ENCODE results near the gene FFAR2.

The FFAR2 gene

GRCh38 chr19:35435896-35436295 lies 12.2 kb upstream of the FFAR2 start:
- H3K4me1 ChIP-seq (ENCODE audit: insufficient read depth, low read length) = peaks cover 15% of the 10 kb centered on the region
- H3K9ac ChIP-seq (ENCODE audit: low read depth, low read length) = no peak overlapping the region
- H3K36me3 ChIP-seq (ENCODE audit: insufficient read depth, low read length) = no peaks in the 10 kb centered on the region
- H3K9me3 ChIP-seq (ENCODE audit: control insufficient read depth, insufficient read depth, low read length) = no peaks in the 10 kb centered on the region

DNA sequence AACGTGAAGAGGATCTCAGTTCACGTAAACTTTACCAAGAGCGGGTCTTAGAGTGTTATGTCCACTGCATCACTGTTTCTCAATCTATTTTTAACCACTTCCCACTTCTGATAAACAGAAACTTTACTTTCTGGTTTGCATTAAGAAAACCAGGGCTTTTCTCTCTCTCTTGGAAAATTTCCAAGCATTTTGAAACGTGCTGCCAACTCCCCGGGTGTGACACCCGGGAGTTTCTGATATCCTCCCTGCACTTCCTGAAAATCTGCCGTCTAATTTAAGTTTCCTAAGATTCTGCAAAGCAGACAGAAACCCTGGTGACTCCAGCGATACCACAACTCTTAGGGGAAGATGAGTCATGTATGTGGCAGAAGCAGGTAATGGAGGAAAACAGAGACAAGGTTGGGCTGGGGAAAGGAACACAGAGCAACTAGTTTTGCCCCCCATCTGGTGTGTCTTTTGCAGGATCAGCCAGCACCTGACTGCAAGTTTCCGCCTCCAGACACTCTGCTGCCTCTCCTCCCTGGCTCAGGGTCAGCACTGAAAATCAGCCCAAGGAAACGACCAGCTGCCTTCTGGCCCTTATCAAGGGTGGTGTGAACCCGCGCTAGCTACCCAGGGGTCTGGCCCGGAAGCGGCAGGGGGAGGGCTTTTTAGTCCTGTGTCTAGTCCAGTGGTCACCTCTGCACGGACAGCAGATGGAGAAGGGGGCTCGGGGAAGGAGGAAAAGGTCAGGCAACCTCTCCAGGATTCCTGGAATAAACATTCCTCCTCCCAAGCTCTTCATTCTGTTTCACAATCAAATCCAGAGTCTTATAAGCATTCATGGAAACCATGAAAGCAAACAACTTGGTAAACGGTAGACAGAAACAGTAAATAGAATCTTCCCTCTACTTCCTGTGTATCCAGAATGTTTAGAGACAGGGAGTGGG lies 11.3 kb upstream of the FFAR2 start:
- no peak overlapping the region for H3K9ac ChIP-seq (ENCODE audit: low read depth, low read length)
- H3K4me1 ChIP-seq (ENCODE audit: insufficient read depth, low read length) = peaks cover 15% of the 10 kb centered on the region
- no peaks in the 10 kb centered on the region for H3K36me3 ChIP-seq (ENCODE audit: insufficient read depth, low read length)
- no peaks in the 10 kb centered on the region for H3K9me3 ChIP-seq (ENCODE audit: control insufficient read depth, insufficient read depth, low read length)

DNA sequence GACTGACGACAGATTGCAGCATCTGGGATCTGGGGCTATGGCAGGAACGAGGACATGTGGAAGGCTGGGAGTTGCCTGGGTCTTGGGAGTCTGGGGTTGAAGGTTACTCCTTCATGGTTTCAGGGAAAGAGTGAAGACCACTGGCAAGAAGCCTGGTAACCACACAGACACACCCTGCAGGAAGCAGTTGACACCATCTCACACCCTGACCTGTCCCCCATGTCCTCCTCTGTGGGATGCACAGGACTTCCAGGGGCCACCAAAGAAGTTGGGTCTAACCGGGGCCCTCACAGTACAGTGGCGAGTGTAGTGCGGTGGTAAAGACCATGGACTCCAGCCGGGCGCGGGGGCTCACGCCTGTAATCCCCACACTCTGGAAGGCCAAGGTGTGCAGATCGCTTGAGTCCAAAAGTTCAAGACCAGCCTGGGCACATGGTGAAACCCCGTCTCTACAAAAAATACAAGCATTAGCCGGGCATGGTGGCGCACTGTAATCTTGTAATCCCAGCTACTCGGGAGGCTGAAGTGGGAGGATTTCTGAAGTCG lies 10.6 kb upstream of the FFAR2 start:
- Histone ChIP-seq H3K9me3 (ENCODE audit: control insufficient read depth, insufficient read depth, low read length) (no peaks in the 10 kb centered on the region), H3K9ac (ENCODE audit: low read depth, low read length) (no peak overlapping the region), H3K4me1 (ENCODE audit: insufficient read depth, low read length) (peaks cover 15% of the 10 kb centered on the region), H3K36me3 (ENCODE audit: insufficient read depth, low read length) (no peaks in the 10 kb centered on the region)

DNA sequence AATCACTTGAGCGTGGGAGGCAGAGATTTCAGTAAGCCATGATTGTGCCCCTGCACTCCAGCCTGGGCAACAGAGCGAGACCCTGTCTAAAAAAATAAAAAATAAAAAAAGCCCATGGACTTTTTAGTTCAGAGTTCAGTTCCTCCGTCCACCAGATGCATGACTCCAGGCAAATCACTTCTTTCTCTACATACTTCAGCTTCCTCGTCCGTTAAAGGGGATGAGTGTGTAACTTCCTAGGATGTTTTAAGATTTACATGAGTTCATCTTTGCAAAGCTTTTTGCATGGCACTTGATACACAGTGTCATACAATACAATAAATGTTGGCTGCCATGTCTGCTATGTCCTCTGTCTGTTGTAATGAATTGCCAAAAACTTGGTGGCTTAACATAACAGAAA lies 10.0 kb upstream of the FFAR2 start:
- Histone ChIP-seq H3K9me3 (ENCODE audit: control insufficient read depth, insufficient read depth, low read length) (no peaks in the 10 kb centered on the region), H3K4me1 (ENCODE audit: insufficient read depth, low read length) (peaks cover 15% of the 10 kb centered on the region), H3K9ac (ENCODE audit: low read depth, low read length) (no peak overlapping the region), H3K36me3 (ENCODE audit: insufficient read depth, low read length) (no peaks in the 10 kb centered on the region)

DNA sequence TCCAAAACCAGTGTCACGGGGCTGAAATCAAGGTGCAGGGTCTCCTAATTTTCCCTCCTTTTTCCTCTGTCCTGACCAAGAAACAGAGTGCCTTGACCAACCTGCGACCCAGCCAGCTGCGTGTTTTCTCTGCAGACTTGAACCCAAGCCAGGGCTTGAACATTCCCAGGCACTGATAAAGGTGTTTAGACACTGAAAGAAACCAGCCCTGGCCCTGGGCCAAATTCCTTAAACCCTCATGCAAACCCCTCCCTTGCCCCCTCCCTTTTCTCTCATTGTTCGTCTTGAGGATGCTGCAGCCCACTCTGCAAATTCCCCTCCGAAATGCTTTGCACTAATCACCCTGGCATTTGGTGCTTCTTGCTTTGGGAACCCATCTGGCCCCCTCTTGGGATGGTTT lies 9.5 kb upstream of the FFAR2 start:
- Histone ChIP-seq H3K4me1 (ENCODE audit: insufficient read depth, low read length) (peaks cover 15% of the 10 kb centered on the region), H3K9ac (ENCODE audit: low read depth, low read length) (no peak overlapping the region)

DNA sequence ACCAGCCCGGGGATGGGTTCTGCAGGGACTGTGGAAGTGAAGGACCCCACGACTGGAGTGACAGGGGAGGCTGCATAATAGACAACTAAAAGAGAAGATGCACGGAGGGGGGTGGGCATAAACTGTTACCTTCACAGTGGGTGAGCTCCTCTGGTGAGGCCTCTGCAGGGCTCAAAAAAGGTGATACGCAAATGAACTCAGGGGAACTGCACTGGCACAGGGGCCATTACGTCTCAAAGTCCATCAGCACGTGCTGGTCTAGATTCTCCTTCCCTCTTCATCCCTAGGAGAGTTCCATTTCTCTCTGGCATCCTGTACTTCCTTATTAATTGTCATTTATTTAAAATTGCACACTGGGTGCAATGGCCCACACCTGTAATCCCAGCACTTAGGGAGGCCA lies 8.1 kb upstream of the FFAR2 start:
- H3K9me3 ChIP-seq (ENCODE audit: control insufficient read depth, insufficient read depth, low read length) = no peaks in the 10 kb centered on the region
- H3K9ac ChIP-seq (ENCODE audit: low read depth, low read length) = no peak overlapping the region
- H3K4me1 ChIP-seq (ENCODE audit: insufficient read depth, low read length) = peaks cover 15% of the 10 kb centered on the region
- no peaks in the 10 kb centered on the region for H3K36me3 ChIP-seq (ENCODE audit: insufficient read depth, low read length)

More for the DNA sequence above, 9.5 kb upstream of the FFAR2 start:
- Histone ChIP-seq H3K36me3 (ENCODE audit: insufficient read depth, low read length) (no peaks in the 10 kb centered on the region), H3K9me3 (ENCODE audit: control insufficient read depth, insufficient read depth, low read length) (no peaks in the 10 kb centered on the region)

GRCh38 chr19:35442091-35442490 lies 6.0 kb upstream of the FFAR2 start:
- no peaks in the 10 kb centered on the region for H3K9me3 ChIP-seq (ENCODE audit: control insufficient read depth, insufficient read depth, low read length)
- H3K9ac ChIP-seq (ENCODE audit: low read depth, low read length) = no peak overlapping the region
- peaks cover 8% of the 10 kb centered on the region for H3K4me1 ChIP-seq (ENCODE audit: insufficient read depth, low read length)
- H3K36me3 ChIP-seq (ENCODE audit: insufficient read depth, low read length) = no peaks in the 10 kb centered on the region

DNA sequence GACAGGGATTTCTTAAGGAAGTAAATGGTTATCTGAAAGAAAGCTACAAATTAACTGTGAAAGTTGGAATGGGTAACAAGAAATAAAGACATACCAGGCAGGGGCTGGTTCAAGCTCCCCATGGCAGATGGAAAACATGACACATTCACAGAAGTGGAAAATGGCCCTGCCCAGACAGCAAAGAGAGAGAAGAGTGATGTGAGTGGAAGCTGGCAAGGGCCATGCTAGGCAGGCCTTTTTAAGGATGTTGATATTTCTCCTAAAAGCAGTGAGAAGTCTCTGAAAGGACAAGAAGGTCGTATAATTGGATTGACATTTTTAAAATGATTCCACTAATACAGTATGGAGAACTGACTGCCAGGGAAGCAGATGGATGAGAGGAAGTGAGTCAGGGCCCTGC lies 3.3 kb upstream of the FFAR2 start:
- Histone ChIP-seq H3K9ac (ENCODE audit: low read depth, low read length) (no peak overlapping the region), H3K36me3 (ENCODE audit: insufficient read depth, low read length) (no peaks in the 10 kb centered on the region), H3K9me3 (ENCODE audit: control insufficient read depth, insufficient read depth, low read length) (no peaks in the 10 kb centered on the region), H3K4me1 (ENCODE audit: insufficient read depth, low read length) (no peaks in the 10 kb centered on the region; the same call in 1 of the 2 replicates)

- H3K4me1 ChIP-seq (ENCODE audit: insufficient read depth, low read length) = no peaks in the 10 kb centered on the region; the same call in 1 of the 2 replicates
- H3K9ac ChIP-seq (ENCODE audit: low read depth, low read length) = no peak overlapping the region
These were observed 2.0 kb upstream of the FFAR2 start for GRCh38 chr19:35445826-35446593.

GRCh38 chr19:35449359-35450043 lies 1.4 kb downstream of the FFAR2 start:
- H3K9ac ChIP-seq (ENCODE audit: low read depth, low read length) = no peak overlapping the region
- H3K9me3 ChIP-seq (ENCODE audit: control insufficient read depth, insufficient read depth, low read length) = no peaks in the 10 kb centered on the region
- no peaks in the 10 kb centered on the region for H3K36me3 ChIP-seq (ENCODE audit: insufficient read depth, low read length)
- H3K4me1 ChIP-seq (ENCODE audit: insufficient read depth, low read length) = no peaks in the 10 kb centered on the region; the same call in 1 of the 2 replicates

More at GRCh38 chr19:35445826-35446593, 2.0 kb upstream of the FFAR2 start:
- Histone ChIP-seq H3K9me3 (ENCODE audit: control insufficient read depth, insufficient read depth, low read length) (no peaks in the 10 kb centered on the region), H3K36me3 (ENCODE audit: insufficient read depth, low read length) (no peaks in the 10 kb centered on the region)

GRCh38 chr19:35451338-35452096 lies 3.5 kb downstream of the FFAR2 start:
- Histone ChIP-seq H3K36me3 (ENCODE audit: insufficient read depth, low read length) (no peaks in the 10 kb centered on the region), H3K4me1 (ENCODE audit: insufficient read depth, low read length) (no peaks in the 10 kb centered on the region; the same call in 1 of the 2 replicates), H3K9me3 (ENCODE audit: control insufficient read depth, insufficient read depth, low read length) (no peaks in the 10 kb centered on the region), H3K9ac (ENCODE audit: low read depth, low read length) (no peak overlapping the region)

DNA sequence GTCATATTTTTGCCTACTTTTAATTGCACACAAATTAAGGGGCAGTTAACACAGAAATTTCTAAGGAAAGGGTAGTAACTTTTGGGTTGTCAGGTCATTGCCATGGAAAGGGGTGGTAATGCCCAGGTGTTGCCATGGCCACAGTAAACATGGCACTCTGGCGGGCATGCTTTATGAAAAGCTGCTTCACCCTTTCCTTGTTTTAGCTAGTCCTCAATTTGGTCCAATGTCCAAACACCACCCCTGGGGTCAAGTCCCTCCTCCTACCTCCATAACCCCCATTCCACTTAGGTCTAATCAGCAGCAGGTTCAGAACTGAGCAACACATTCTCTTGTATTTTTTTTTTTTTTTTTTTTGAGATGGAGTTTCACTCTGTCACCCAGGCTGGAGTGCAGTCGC lies 6.6 kb downstream of the FFAR2 start:
- Histone ChIP-seq H3K4me1 (ENCODE audit: insufficient read depth, low read length) (no peaks in the 10 kb centered on the region), H3K9me3 (ENCODE audit: control insufficient read depth, insufficient read depth, low read length) (no peaks in the 10 kb centered on the region), H3K36me3 (ENCODE audit: insufficient read depth, low read length) (no peaks in the 10 kb centered on the region), H3K9ac (ENCODE audit: low read depth, low read length) (no peak overlapping the region)

- Histone ChIP-seq H3K36me3 (ENCODE audit: insufficient read depth, low read length) (no peaks in the 10 kb centered on the region), H3K9ac (ENCODE audit: low read depth, low read length) (no peak overlapping the region), H3K4me1 (ENCODE audit: insufficient read depth, low read length) (no peaks in the 10 kb centered on the region; the same call in 1 of the 2 replicates), H3K9me3 (ENCODE audit: control insufficient read depth, insufficient read depth, low read length) (no peaks in the 10 kb centered on the region)
These were observed 7.7 kb downstream of the FFAR2 start for GRCh38 chr19:35455616-35456201.
